Endodermal cell (in vitro differentiated cells): ENCODE measurements around the gene CDH4. TPM values are rescaled to one million over a fixed set of nuclear protein-coding genes. Genes with fewer than 3 reads are reported as not detected.

ENCODE experiments used
- DNase-seq: peaks from one replicate; pipeline ENCODE4 v3.0.0-alpha.2; 2017
- H3K27ac ChIP-seq: 2 replicates; pipeline ENCODE4 v1.5.1; 2013; ENCODE audit warnings: mild to moderate bottlenecking, low read depth, low read length, moderate library complexity
- H3K27me3 ChIP-seq: 2 replicates; pipeline ENCODE4 v1.6.1; 2013; ENCODE audit warnings: mild to moderate bottlenecking, low read length, moderate library complexity; ENCODE audit not compliant: insufficient read depth, control insufficient read depth, poor library complexity, severe bottlenecking
- H3K36me3 ChIP-seq: 2 replicates; pipeline ENCODE4 v1.7.0; 2013; ENCODE audit warnings: mild to moderate bottlenecking, low read length, moderate library complexity; ENCODE audit not compliant: control insufficient read depth, insufficient read depth
- H3K4me1 ChIP-seq: one replicate; pipeline ENCODE4 v1.7.0; 2013; ENCODE audit warnings: low read length; ENCODE audit not compliant: control insufficient read depth, insufficient read depth
- H3K4me3 ChIP-seq: 2 replicates; pipeline ENCODE4 v1.5.1; 2013; ENCODE audit warnings: mild to moderate bottlenecking, low read length, moderate library complexity
- H3K9ac ChIP-seq: 2 replicates; pipeline ENCODE4 v1.6.1; 2013; ENCODE audit warnings: mild to moderate bottlenecking, low read length, moderate library complexity; ENCODE audit not compliant: poor library complexity, severe bottlenecking; ENCODE audit errors: extremely low read depth
- H3K9me3 ChIP-seq: 2 replicates; pipeline ENCODE4 v1.6.1; 2013; ENCODE audit warnings: mild to moderate bottlenecking, low read length, moderate library complexity; ENCODE audit not compliant: control insufficient read depth
- H3K27ac Mint-ChIP-seq: 2 replicates; pipeline ENCODE4 v1.8.0; 2020; ENCODE audit warnings: mixed read lengths
- H3K27me3 Mint-ChIP-seq: 2 replicates; pipeline ENCODE4 v1.8.0; 2021; ENCODE audit warnings: mild to moderate bottlenecking, mixed read lengths; ENCODE audit not compliant: insufficient read depth
- H3K36me3 Mint-ChIP-seq: 2 replicates; pipeline ENCODE4 v1.8.0; 2020; ENCODE audit warnings: low read depth, mixed read lengths
- H3K4me1 Mint-ChIP-seq: 2 replicates; pipeline ENCODE4 v1.8.0; 2020; ENCODE audit warnings: mixed read lengths
- H3K4me3 Mint-ChIP-seq: 2 replicates; pipeline ENCODE4 v1.8.0; 2020; ENCODE audit warnings: mild to moderate bottlenecking, moderate library complexity, mixed read lengths
- H3K9me3 Mint-ChIP-seq: 2 replicates; pipeline ENCODE4 v1.8.0; 2020; ENCODE audit warnings: mild to moderate bottlenecking, mixed read lengths
- WGBS, 2 experiments: methylation state at CpG; one replicate each; pipeline versions ENCODE4 v1.1.5 to v1.1.7; 2013; ENCODE audit warnings: missing lambda C conversion rate in 2 of 2, mixed read lengths in 1 of 2; ENCODE audit not compliant: insufficient coverage in 1 of 2, insufficient read length in 1 of 2; 5-methylcytosine and 5-hydroxymethylcytosine counted together
- total RNA-seq, 2 donors: library from RNA; stranded (reverse); fragmentation: NEBNext Ultra II Directional in 1 of 2; extraction: Animal tissue kit (Norgen Biotek cat#: 25700) in 1 of 2; gene quantifications; 2 replicates in 1 of 2; 3 replicates in 1 of 2; pipeline ENCODE4 v1.2.1, GENCODE V29; 2021
- TF ChIP-seq, protein P1 (sequence below): fragments of 200-600 bp; sonication (generic); conservative IDR thresholded peaks from 2 replicates; pipeline ENCODE4 v1.5.0; 2021; ENCODE audit warnings: antibody characterized with exemption, mild to moderate bottlenecking

Gene CDH4
- total RNA-seq, 2 donors from 2014 or later, result 1.8 to 5.8 TPM

DNA sequence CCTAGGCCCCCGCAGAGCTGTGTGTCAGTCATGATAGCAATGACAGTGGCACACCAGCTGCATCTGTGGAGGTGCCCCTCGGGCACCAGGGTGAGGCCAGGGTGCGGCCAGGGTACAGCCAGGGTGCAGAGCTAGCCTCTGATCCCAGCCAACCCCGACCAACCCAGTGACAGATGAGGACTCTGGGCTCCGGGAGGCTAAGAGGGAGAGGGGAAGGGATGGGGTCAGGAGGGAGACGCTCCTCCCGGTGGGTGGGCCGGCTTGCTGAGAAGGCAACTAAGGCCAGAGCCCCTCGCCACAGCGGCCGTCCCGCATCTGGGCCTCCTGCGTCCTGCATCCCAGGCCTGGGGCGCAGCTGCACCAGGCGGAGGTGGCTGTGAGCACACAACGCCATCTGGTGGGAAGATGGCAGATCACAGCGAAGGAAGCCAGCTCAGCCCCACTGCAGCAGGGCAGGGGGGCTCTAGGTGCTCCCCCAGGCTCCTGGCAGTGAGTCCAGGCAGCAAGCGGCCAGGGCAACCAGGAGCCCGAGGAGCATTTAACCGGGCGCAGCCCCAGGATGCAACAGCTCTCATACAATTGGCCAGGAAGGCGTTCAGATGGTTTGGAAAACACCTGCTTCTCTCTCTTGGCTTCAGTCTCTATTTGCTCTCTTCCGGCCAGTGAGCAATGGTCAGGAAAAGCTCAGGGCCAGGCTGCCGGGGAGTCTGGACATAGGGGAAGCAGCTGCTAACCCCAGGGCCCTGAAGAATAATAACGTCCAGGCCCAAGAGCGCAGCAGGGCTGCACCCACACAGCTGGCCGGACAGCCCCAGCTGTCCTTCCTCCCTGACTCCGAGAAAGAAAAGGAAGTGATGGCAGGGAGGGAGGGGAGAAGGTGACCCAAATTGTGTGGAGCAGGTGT lies 644.2 kb downstream of the CDH4 start:
- 51 to 75% methylated on average over 13 to 28 of the region's 28 CpGs for WGBS, 2 experiments
- H3K36me3 Mint-ChIP-seq, result no peaks in the 10 kb centered on the region
- H3K9me3 Mint-ChIP-seq, result no peaks in the 10 kb centered on the region
- no peaks in the 10 kb centered on the region for H3K9me3 ChIP-seq
- peak; percentile 86 for DNase-seq
- no peak overlapping the region for H3K4me3 Mint-ChIP-seq
- no peak overlapping the region for H3K9ac ChIP-seq
- H3K36me3 ChIP-seq, result no peaks in the 10 kb centered on the region
- H3K27me3 ChIP-seq, result no peaks in the 10 kb centered on the region
- TF ChIP-seq, protein P1, sequence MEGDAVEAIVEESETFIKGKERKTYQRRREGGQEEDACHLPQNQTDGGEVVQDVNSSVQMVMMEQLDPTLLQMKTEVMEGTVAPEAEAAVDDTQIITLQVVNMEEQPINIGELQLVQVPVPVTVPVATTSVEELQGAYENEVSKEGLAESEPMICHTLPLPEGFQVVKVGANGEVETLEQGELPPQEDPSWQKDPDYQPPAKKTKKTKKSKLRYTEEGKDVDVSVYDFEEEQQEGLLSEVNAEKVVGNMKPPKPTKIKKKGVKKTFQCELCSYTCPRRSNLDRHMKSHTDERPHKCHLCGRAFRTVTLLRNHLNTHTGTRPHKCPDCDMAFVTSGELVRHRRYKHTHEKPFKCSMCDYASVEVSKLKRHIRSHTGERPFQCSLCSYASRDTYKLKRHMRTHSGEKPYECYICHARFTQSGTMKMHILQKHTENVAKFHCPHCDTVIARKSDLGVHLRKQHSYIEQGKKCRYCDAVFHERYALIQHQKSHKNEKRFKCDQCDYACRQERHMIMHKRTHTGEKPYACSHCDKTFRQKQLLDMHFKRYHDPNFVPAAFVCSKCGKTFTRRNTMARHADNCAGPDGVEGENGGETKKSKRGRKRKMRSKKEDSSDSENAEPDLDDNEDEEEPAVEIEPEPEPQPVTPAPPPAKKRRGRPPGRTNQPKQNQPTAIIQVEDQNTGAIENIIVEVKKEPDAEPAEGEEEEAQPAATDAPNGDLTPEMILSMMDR, result peak; percentile 84
- H3K4me1 Mint-ChIP-seq, result no peaks in the 10 kb centered on the region
- H3K27ac Mint-ChIP-seq, result no peak overlapping the region
- H3K27me3 Mint-ChIP-seq, result peaks cover 15% of the 10 kb centered on the region
- H3K27ac ChIP-seq, result no peak overlapping the region
- no peaks in the 10 kb centered on the region for H3K4me1 ChIP-seq
- no peak overlapping the region for H3K4me3 ChIP-seq

DNA sequence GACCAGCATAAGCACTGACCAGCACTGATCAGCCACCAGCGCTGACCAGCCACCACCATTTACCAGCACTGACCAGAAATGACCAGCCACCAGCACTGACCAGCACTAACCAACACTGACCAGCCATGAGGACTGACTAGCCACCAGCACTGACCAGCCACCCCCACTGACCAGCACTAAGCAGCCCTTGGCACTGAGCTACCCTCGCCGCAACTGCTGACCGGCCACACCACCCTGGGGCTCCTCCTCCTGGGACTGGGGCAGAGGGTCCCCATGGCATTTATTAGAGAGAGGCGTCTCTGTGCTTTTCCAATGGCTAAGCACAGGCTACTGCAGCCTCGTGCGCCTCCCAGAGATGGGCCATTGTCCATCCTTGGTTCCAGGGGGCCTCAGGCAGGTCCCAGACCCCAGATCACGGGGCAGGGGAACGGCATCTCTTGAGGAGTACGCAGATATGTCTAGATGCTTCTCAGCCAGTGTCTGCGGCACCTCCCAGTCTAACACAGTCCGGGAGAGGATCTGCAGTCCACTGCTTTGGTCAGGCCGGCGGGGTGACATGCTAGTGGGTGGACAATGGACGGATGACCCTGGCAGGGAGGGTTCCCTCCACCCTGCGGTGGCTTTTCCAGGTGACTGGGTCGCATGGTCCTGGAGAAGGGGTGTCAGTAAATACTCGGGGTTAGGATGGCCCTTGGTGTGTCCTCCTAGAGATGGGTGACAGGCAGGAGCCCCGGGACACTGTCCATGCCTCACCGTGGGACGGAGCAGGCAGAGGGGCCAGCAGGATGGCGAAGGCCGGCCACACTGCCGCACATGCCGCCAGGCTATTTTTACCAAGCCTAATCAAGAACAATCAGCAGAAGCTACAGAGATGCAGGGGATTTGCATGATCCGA lies 645.6 kb downstream of the CDH4 start:
- H3K27me3 ChIP-seq, result no peaks in the 10 kb centered on the region
- no peaks in the 10 kb centered on the region for H3K9me3 ChIP-seq
- Mint-ChIP-seq H3K27ac (no peak overlapping the region), H3K4me1 (peaks cover 7% of the 10 kb centered on the region), H3K36me3 (no peaks in the 10 kb centered on the region), H3K27me3 (peaks cover 7% of the 10 kb centered on the region), H3K4me3 (no peak overlapping the region), H3K9me3 (no peaks in the 10 kb centered on the region)
- no peaks in the 10 kb centered on the region for H3K4me1 ChIP-seq
- TF ChIP-seq, protein P1, result no peak
- H3K36me3 ChIP-seq, result no peaks in the 10 kb centered on the region
- no peak overlapping the region for H3K9ac ChIP-seq
- no peak overlapping the region for H3K27ac ChIP-seq
- 91 to 95% methylated on average over 19 to 26 of the region's 26 CpGs for WGBS, 2 experiments
- no peak overlapping the region for H3K4me3 ChIP-seq
- DNase-seq, result no peak

DNA sequence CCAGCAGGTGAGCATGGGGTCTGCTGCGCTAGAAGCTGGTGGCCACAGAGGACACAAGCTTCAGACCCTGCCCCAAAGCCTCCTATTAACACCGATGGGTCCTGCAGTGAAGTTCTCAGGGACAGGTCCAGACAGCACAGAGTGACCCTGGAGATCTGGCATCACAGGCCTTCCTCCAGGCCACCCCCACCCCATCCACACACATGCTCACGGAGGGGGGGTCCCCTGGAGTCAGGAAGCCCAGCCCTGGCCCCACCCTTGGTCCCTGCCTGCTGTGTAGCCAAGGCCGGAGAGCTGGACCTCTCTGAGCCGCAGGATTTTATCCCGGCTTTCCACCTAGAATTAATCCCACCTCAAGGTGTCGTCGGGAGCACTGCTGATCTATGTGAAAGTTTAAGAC lies 646.3 kb downstream of the CDH4 start:
- DNase-seq, result no peak
- Histone ChIP-seq H3K36me3 (no peaks in the 10 kb centered on the region), H3K9me3 (no peaks in the 10 kb centered on the region), H3K9ac (no peak overlapping the region), H3K27me3 (no peaks in the 10 kb centered on the region), H3K4me1 (no peaks in the 10 kb centered on the region), H3K4me3 (no peak overlapping the region), H3K27ac (no peak overlapping the region)
- H3K4me1 Mint-ChIP-seq, result peaks cover 8% of the 10 kb centered on the region
- H3K27me3 Mint-ChIP-seq, result peaks cover 7% of the 10 kb centered on the region
- no peak overlapping the region for H3K4me3 Mint-ChIP-seq
- no peaks in the 10 kb centered on the region for H3K9me3 Mint-ChIP-seq
- TF ChIP-seq, protein P1, result no peak
- H3K27ac Mint-ChIP-seq, result no peak overlapping the region
- 84 to 89% methylated on average over 7 to 8 of the region's 8 CpGs for WGBS, 2 experiments
- H3K36me3 Mint-ChIP-seq, result no peaks in the 10 kb centered on the region
